ENCODE results near the gene INPP1.

The INPP1 gene

DNA sequence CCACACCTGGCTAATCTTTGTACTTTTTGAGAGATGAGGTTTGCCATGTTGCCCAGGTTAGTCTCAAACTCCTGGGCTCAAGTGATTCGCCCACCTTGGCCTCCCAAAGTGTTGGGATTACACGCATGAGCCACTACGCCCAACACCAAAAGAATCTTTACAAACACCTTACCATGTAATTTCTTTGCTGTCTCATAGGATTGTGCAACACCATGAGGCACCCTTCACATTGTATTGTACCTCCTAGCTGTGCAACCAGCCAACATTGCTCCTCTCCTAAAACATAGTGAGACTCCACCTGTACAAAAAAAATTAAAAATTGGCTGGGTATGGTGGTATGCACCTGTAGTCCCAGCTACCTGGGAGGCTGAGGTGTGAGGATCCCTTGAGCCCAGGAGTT, 61.7 kb downstream of the INPP1 start:
- Histone ChIP-seq H3K79me2 (ENCODE audit: low read length) (peaks cover 3% of the 10 kb centered on the region), H3K9ac (ENCODE audit: low read length) (no peak overlapping the region), H3K9me3 (ENCODE audit: insufficient read depth, low read length) (no peaks in the 10 kb centered on the region), H3K4me1 (ENCODE audit: low read length) (peaks cover 13% of the 10 kb centered on the region), H3K4me2 (ENCODE audit: low read length) (no peak overlapping the region), H3K4me3 (ENCODE audit: low read length) (no peak overlapping the region), H3K27me3 (ENCODE audit: low read depth, low read length) (no peaks in the 10 kb centered on the region), H3K27ac (ENCODE audit: low read length) (no peak overlapping the region), H2AFZ (ENCODE audit: low read depth, low read length) (no peak overlapping the region), H4K20me1 (ENCODE audit: insufficient read depth, low read length) (no peaks in the 10 kb centered on the region), H3K36me3 (replicated peaks; ENCODE audit: low read depth, low read length) (no peaks in the 10 kb centered on the region)
- no peak for TF ChIP-seq EZH2phosphoT487 (IDR thresholded peaks at IDR 0.05; ENCODE audit: low read depth)
- TF ChIP-seq, protein P1, sequence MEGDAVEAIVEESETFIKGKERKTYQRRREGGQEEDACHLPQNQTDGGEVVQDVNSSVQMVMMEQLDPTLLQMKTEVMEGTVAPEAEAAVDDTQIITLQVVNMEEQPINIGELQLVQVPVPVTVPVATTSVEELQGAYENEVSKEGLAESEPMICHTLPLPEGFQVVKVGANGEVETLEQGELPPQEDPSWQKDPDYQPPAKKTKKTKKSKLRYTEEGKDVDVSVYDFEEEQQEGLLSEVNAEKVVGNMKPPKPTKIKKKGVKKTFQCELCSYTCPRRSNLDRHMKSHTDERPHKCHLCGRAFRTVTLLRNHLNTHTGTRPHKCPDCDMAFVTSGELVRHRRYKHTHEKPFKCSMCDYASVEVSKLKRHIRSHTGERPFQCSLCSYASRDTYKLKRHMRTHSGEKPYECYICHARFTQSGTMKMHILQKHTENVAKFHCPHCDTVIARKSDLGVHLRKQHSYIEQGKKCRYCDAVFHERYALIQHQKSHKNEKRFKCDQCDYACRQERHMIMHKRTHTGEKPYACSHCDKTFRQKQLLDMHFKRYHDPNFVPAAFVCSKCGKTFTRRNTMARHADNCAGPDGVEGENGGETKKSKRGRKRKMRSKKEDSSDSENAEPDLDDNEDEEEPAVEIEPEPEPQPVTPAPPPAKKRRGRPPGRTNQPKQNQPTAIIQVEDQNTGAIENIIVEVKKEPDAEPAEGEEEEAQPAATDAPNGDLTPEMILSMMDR (IDR thresholded peaks at IDR 0.05; ENCODE audit: low read depth, low read length): no peak

- Histone ChIP-seq H2AFZ (ENCODE audit: low read depth, low read length) (no peak overlapping the region), H3K4me1 (ENCODE audit: low read length) (peaks cover 13% of the 10 kb centered on the region), H3K27ac (ENCODE audit: low read length) (no peak overlapping the region), H3K4me3 (ENCODE audit: low read length) (no peak overlapping the region), H3K27me3 (ENCODE audit: low read depth, low read length) (no peaks in the 10 kb centered on the region), H3K36me3 (replicated peaks; ENCODE audit: low read depth, low read length) (no peaks in the 10 kb centered on the region), H3K9me3 (ENCODE audit: insufficient read depth, low read length) (no peaks in the 10 kb centered on the region), H3K4me2 (ENCODE audit: low read length) (no peak overlapping the region), H3K9ac (ENCODE audit: low read length) (no peak overlapping the region), H3K79me2 (ENCODE audit: low read length) (peaks cover 3% of the 10 kb centered on the region), H4K20me1 (ENCODE audit: insufficient read depth, low read length) (no peaks in the 10 kb centered on the region)
- TF ChIP-seq, protein P1 (IDR thresholded peaks at IDR 0.05; ENCODE audit: low read depth, low read length): no peak
- no peak for TF ChIP-seq EZH2phosphoT487 (IDR thresholded peaks at IDR 0.05; ENCODE audit: low read depth)
Observed at GRCh38 chr2:190405995-190406394, 62.6 kb downstream of the INPP1 start.

DNA sequence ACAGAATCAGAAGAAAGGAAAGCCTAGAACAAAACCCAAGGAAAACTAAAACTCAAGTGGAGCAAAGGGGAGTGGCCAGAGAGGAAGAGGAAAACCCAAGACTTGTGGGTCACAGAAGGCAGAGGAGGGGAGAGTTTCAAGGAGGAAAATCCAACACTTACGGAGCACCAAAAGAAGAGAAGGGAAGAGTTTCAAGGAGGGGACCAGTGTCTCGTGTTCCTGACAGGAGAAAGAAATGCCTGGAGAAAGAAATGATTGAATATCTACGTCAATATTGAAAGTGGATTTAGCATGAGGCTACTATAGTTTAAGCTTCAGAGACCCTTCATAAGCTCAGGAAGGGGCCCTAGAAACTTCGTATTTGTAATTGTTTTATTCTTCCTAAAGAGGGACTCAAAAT, 63.4 kb downstream of the INPP1 start:
- no peak overlapping the region for H3K4me2 ChIP-seq (ENCODE audit: low read length)
- H4K20me1 ChIP-seq (ENCODE audit: insufficient read depth, low read length): no peaks in the 10 kb centered on the region
- peaks cover 19% of the 10 kb centered on the region for H3K4me1 ChIP-seq (ENCODE audit: low read length)
- H3K4me3 ChIP-seq (ENCODE audit: low read length): no peak overlapping the region
- no peak overlapping the region for H2AFZ ChIP-seq (ENCODE audit: low read depth, low read length)
- peaks cover 3% of the 10 kb centered on the region for H3K79me2 ChIP-seq (ENCODE audit: low read length)
- H3K9ac ChIP-seq (ENCODE audit: low read length): no peak overlapping the region
- no peaks in the 10 kb centered on the region for H3K27me3 ChIP-seq (ENCODE audit: low read depth, low read length)
- no peaks in the 10 kb centered on the region for H3K9me3 ChIP-seq (ENCODE audit: insufficient read depth, low read length)
- no peaks in the 10 kb centered on the region for H3K36me3 ChIP-seq (replicated peaks; ENCODE audit: low read depth, low read length)
- TF ChIP-seq EZH2phosphoT487 (IDR thresholded peaks at IDR 0.05; ENCODE audit: low read depth): no peak
- TF ChIP-seq, protein P1 (IDR thresholded peaks at IDR 0.05; ENCODE audit: low read depth, low read length): no peak
- H3K27ac ChIP-seq (ENCODE audit: low read length): no peak overlapping the region

GRCh38 chr2:190407246-190407661, 63.9 kb downstream of the INPP1 start:
- Histone ChIP-seq H3K4me1 (ENCODE audit: low read length) (peaks cover 19% of the 10 kb centered on the region), H3K9ac (ENCODE audit: low read length) (peak overlapping the region; percentile 81), H3K9me3 (ENCODE audit: insufficient read depth, low read length) (no peaks in the 10 kb centered on the region), H3K27me3 (ENCODE audit: low read depth, low read length) (no peaks in the 10 kb centered on the region), H4K20me1 (ENCODE audit: insufficient read depth, low read length) (no peaks in the 10 kb centered on the region), H3K27ac (ENCODE audit: low read length) (no peak overlapping the region), H2AFZ (ENCODE audit: low read depth, low read length) (peak overlapping the region; percentile 94), H3K79me2 (ENCODE audit: low read length) (peaks cover 3% of the 10 kb centered on the region), H3K36me3 (replicated peaks; ENCODE audit: low read depth, low read length) (no peaks in the 10 kb centered on the region), H3K4me3 (ENCODE audit: low read length) (peak overlapping the region; percentile 87), H3K4me2 (ENCODE audit: low read length) (peak overlapping the region; percentile 88)
- TF ChIP-seq, protein P1 (IDR thresholded peaks at IDR 0.05; ENCODE audit: low read depth, low read length): no peak
- no peak for TF ChIP-seq EZH2phosphoT487 (IDR thresholded peaks at IDR 0.05; ENCODE audit: low read depth)

Data from OCI-LY3 (cell line).